Heart right ventricle (tissue), 16 donors: ENCODE measurements around the gene MAP3K5. TPM values are rescaled to one million over a fixed set of nuclear protein-coding genes. Genes with fewer than 3 reads are reported as not detected.

Experiments
- ATAC-seq, 8 donors: fragments of 200-7000 bp; cut with Tn5 transposase; one replicate each; pipeline ENCODE4 v1.9.1; 2020; ENCODE audit warnings: mild to moderate bottlenecking in 8 of 8, moderate library complexity in 8 of 8, moderate number of reproducible peaks in 1 of 8
- DNase-seq, 2 donors: peaks; one replicate each; pipeline ENCODE4 v3.0.0-alpha.2; 2020
- H3K27ac ChIP-seq, 10 donors: fragments of 200-600 bp; sonication (generic) in 2 of 10; one replicate each; pipeline versions ENCODE4 v1.5.0 to v1.8.0; 2020 to 2022; ENCODE audit warnings: mild to moderate bottlenecking in 3 of 10
- H3K27me3 ChIP-seq, 7 donors: fragments of 200-600 bp; one replicate each; pipeline ENCODE4 v1.8.0; 2021 to 2022; ENCODE audit warnings: mild to moderate bottlenecking in 2 of 7
- H3K36me3 ChIP-seq, 9 donors: fragments of 200-600 bp; sonication (generic) in 1 of 9; one replicate each; pipeline versions ENCODE4 v1.5.0 to v1.8.0; 2020 to 2022; ENCODE audit warnings: mild to moderate bottlenecking in 2 of 9
- H3K4me1 ChIP-seq, 9 donors: fragments of 200-600 bp; sonication (generic) in 1 of 9; one replicate each; pipeline versions ENCODE4 v1.5.0 to v1.8.0; 2020 to 2022; ENCODE audit warnings: mild to moderate bottlenecking in 4 of 9
- H3K4me3 ChIP-seq, 10 donors: fragments of 200-600 bp; sonication (generic) in 2 of 10; one replicate each; pipeline versions ENCODE4 v1.5.0 to v1.8.0; 2020 to 2022; ENCODE audit warnings: mild to moderate bottlenecking in 7 of 10, moderate library complexity in 2 of 10
- H3K9me3 ChIP-seq, 11 donors: fragments of 200-600 bp in 10 of 11; sonication (generic) in 2 of 11; one replicate each; pipeline versions ENCODE4 v1.5.0 to v1.8.0; 2013 to 2022; ENCODE audit warnings: mild to moderate bottlenecking in 2 of 11, control low read depth in 1 of 11, moderate library complexity in 1 of 11
- WGBS, 2 donors: extraction: QIAGEN DNeasy Blood & Tissue Kit; methylation state at CpG; one replicate each; pipeline ENCODE4 v1.1.7; 2013; ENCODE audit warnings: inconsistent platforms in 1 of 2; 5-methylcytosine and 5-hydroxymethylcytosine counted together
- intact Hi-C, 10 donors: fragments of 100-400 bp; cut with DNase I; formaldehyde crosslinking; loops; one replicate each; pipeline versions ENCODE4 v1.11.1 to v1.14.2; 2022
- polyA plus RNA-seq, 2 donors: library from polyadenylated mRNA; stranded (reverse); fragments of 200-250 nt; gene quantifications; one replicate each; pipeline ENCODE4 v1.2.3, GENCODE V29; 2013
- total RNA-seq, 10 donors: library from RNA; stranded (reverse); fragmentation: NEBNext Ultra II Directional in 3 of 10; extraction: Animal tissue kit (Norgen Biotek cat#: 25700) in 3 of 10; gene quantifications; one replicate each; pipeline versions ENCODE4 v1.2.1 to v1.2.4, GENCODE V29; 2021 to 2023
- TF ChIP-seq, protein P1 (sequence below), 9 donors: fragments of 200-600 bp; sonication (generic) in 2 of 9; IDR thresholded peaks; one replicate each; pipeline versions ENCODE4 v1.5.0 to v1.8.0; 2021 to 2022; ENCODE audit warnings: antibody characterized with exemption in 9 of 9, mild to moderate bottlenecking in 5 of 9, moderate library complexity in 1 of 9
- donor health status: Arrhythmogenic right ventricular cardiomyopathy.
- donor health status: ischemic (EF 13 %, LVEDD 7.1; RV severe dilation, severe dysfunction).
- donor health status: healthy with polysubstance abuse.
- donor health status: DM: no; HTN: yes; CAD: no.
- donor health status: DM: no; HTN: no; CAD: no.
- donor health status: ischemic (EF 25% LVEDD 6.9; RV normal size, moderate dysfunction).
- donor health status: ischemic (EF 25% LVEDD 5.7; RV mildly dilated, moderate dysfunction).
- donor health status: healthy.
- donor health status: DM: yes; HTN: yes; CAD: no.
- donor health status: Ischemic cardiomyopathy.
- donor health status: ischemic (EF 35%, LVEDD 5.7; RV mildly dilated, moderate dysfunction).
- donor health status: nonischemic (EF 11% LVEDD 7.7; RV severe dilation, severe dysfunction).
- donor health status: DM: yes; HTN: yes; CAD: no.
- donor health status: PGD.
- donor health status: ischemic (EF 29% LVEDD 5.4; RV normal size, mild dysfunction).
- donor health status: nonischemic (EF 23%, LVEDD 6.1; RV moderate dilation, normal function).

The MAP3K5 gene
- total and polyA plus RNA-seq, 12 donors = 5.1 to 35.7 (median 27.8) TPM

DNA sequence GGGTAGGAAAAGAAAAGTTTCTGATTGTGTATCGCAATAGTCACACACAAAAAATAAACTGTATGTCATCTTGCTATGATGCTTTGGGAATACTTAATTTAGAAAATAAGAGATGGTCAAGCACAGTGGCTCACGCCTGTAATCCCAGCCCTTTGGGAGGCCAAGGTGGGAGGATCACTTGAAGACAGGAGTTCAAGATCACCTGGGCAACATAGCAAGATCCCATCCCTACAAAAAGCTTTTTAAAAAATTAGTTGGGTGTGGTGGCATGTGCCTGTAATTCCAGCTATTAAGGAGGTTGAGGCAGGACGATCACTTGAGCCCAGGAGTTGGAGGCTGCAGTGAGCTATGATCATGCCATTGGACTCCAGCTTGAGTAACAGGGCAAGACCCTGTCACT, 269.6 kb downstream of the MAP3K5 start:
- Histone ChIP-seq H3K4me3 (no peak overlapping the region), H3K9me3 (no peaks in the 10 kb centered on the region), H3K4me1 (peaks cover 0 to 14% (median 0%) of the 10 kb centered on the region in 9 donors), H3K27ac (no peak overlapping the region), H3K36me3 (no peaks in the 10 kb centered on the region), H3K27me3 (peaks cover 0 to 4% (median 0%) of the 10 kb centered on the region in 7 donors)
- TF ChIP-seq, protein P1, sequence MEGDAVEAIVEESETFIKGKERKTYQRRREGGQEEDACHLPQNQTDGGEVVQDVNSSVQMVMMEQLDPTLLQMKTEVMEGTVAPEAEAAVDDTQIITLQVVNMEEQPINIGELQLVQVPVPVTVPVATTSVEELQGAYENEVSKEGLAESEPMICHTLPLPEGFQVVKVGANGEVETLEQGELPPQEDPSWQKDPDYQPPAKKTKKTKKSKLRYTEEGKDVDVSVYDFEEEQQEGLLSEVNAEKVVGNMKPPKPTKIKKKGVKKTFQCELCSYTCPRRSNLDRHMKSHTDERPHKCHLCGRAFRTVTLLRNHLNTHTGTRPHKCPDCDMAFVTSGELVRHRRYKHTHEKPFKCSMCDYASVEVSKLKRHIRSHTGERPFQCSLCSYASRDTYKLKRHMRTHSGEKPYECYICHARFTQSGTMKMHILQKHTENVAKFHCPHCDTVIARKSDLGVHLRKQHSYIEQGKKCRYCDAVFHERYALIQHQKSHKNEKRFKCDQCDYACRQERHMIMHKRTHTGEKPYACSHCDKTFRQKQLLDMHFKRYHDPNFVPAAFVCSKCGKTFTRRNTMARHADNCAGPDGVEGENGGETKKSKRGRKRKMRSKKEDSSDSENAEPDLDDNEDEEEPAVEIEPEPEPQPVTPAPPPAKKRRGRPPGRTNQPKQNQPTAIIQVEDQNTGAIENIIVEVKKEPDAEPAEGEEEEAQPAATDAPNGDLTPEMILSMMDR (IDR thresholded peaks at IDR 0.05) = no peak
- ATAC-seq = no peak
- intact Hi-C loops = no loop called here
- DNase-seq = no peak
- 88 to 89% methylated on average over 3 of the region's 3 CpGs for WGBS, 2 donors

DNA sequence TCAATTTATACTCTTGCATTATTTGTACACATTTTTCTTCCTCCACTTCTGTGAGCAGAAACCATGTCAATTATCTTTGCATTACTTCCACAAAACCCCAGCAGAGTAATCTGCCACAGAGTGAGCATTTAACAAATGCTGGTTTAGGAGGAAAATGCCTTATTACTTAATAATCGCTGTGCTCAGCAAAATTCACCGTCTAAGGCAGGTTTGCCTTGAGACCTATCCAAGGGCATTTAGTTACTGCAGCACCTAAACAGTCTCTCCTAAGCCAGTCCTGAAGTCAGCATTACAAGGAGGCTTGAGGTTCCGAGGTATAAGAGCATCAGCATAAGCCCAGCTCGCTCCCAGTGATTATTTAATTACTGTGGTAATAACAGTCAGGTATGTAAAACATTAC, 270.4 kb downstream of the MAP3K5 start:
- Histone ChIP-seq H3K27ac (no peak overlapping the region), H3K9me3 (no peaks in the 10 kb centered on the region), H3K27me3 (peaks cover 0 to 4% (median 0%) of the 10 kb centered on the region in 7 donors), H3K36me3 (no peaks in the 10 kb centered on the region), H3K4me1 (peaks cover 0 to 14% (median 0%) of the 10 kb centered on the region in 9 donors), H3K4me3 (no peak overlapping the region)
- DNase-seq (no peak), ATAC-seq (no peak)
- intact Hi-C loops = no loop called here
- 85% methylated on average over 4 of the region's 4 CpGs for WGBS, 2 donors
- TF ChIP-seq, protein P1 (IDR thresholded peaks at IDR 0.05) = no peak

DNA sequence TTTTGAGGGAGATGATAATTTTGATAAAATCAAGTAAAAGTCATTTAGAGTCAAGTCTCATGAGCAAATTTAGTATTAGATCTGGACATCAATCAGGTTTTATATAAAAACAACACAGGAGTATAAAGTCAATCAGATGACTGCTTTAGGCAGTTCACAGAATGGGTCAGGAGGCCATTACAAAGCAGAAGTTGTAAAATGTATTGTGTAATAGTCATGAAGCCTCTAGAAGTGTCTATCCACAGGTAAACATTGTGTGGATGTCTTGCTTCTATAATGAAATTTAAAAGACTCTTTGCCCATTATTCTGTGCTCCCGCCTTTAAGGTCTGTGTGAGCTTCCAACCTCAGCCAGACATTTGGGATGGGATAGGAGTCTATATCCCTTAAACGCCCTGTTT, 270.9 kb downstream of the MAP3K5 start:
- Histone ChIP-seq H3K4me3 (no peak overlapping the region), H3K4me1 (peaks cover 0 to 10% (median 0%) of the 10 kb centered on the region in 9 donors), H3K9me3 (no peaks in the 10 kb centered on the region), H3K36me3 (no peaks in the 10 kb centered on the region), H3K27ac (no peak overlapping the region), H3K27me3 (peaks cover 0 to 2% (median 0%) of the 10 kb centered on the region in 7 donors)
- TF ChIP-seq, protein P1 (IDR thresholded peaks at IDR 0.05) = no peak
- 79 to 80% methylated on average over 2 of the region's 2 CpGs for WGBS, 2 donors
- no peak for ATAC-seq
- no peak for DNase-seq
- intact Hi-C loops = no loop called here

DNA sequence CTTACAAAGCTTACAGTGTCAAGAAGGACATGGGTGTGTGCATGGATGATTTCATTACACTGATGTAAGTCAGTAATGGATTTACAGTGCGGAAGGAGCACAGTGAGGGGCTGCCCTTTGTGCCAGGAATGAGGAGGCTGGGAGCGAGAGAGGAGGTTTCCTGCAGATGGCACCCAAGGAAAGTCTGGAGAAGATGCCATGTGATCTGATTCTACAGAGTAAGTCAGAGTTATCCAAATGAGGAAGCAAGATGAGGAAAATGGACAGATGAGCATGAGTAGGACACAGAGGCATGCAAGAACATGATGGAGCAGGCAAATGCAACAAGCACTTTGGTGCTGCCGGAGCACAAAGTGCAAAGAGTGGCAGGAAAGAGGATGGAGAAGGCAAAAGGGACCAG, 271.8 kb downstream of the MAP3K5 start:
- Histone ChIP-seq H3K9me3 (no peaks in the 10 kb centered on the region), H3K4me1 (peaks cover 0 to 1% (median 0%) of the 10 kb centered on the region in 9 donors), H3K27ac (no peak overlapping the region), H3K4me3 (no peak overlapping the region), H3K27me3 (no peaks in the 10 kb centered on the region), H3K36me3 (no peaks in the 10 kb centered on the region)
- TF ChIP-seq, protein P1 (IDR thresholded peaks at IDR 0.05) = no peak
- DNase-seq (no peak), ATAC-seq (no peak)
- WGBS, 2 donors = 91 to 92% methylated on average over 3 of the region's 3 CpGs
- intact Hi-C loops = no loop called here
